ENCODE results near the gene SELENOP. TPM values are rescaled to one million over a fixed set of nuclear protein-coding genes. Genes with fewer than 3 reads are reported as not detected.

The SELENOP gene
- polyA plus RNA-seq, 1 donor from 2014 or later: 5.0 TPM

- H3K9me3 ChIP-seq (ENCODE audit: low read length): no peaks in the 10 kb centered on the region
- no peak for TF ChIP-seq TAF1 (IDR thresholded peaks at IDR 0.05; ENCODE audit: low read depth)
- TF ChIP-seq SMC3 (conservative IDR thresholded peaks at IDR 0.05; ENCODE audit: poor library complexity): no peak
- no peak for TF ChIP-seq RAD21 (conservative IDR thresholded peaks at IDR 0.05)
- TF ChIP-seq MXI1 (conservative IDR thresholded peaks at IDR 0.05; ENCODE audit: poor library complexity, severe bottlenecking): no peak
These were observed 27.5 kb upstream of the SELENOP start for GRCh38 chr5:42839196-42839595.

GRCh38 chr5:42837601-42838000 is 25.9 kb upstream of the SELENOP start:
- no peaks in the 10 kb centered on the region for H3K36me3 ChIP-seq (ENCODE audit: insufficient read depth, low read length)

More at GRCh38 chr5:42839196-42839595, 27.5 kb upstream of the SELENOP start:
- Histone ChIP-seq H3K27me3 (ENCODE audit: insufficient read depth, low read depth, low read length) (no peaks in the 10 kb centered on the region), H3K4me2 (ENCODE audit: low read length) (no peak overlapping the region), H4K20me1 (ENCODE audit: insufficient read depth) (no peaks in the 10 kb centered on the region), H3K27ac (ENCODE audit: low read length) (no peak overlapping the region), H3K79me2 (replicated peaks; ENCODE audit: insufficient read depth, low read length) (no peaks in the 10 kb centered on the region), H3K36me3 (ENCODE audit: insufficient read depth, low read length) (no peaks in the 10 kb centered on the region), H3K9ac (ENCODE audit: low read length) (no peak overlapping the region), H3K9me2 (ENCODE audit: insufficient read depth, low read length) (no peaks in the 10 kb centered on the region), H3K4me3 (ENCODE audit: low read length) (no peak overlapping the region), H3F3A (ENCODE audit: insufficient read depth, low read length, poor library complexity, severe bottlenecking) (no peaks in the 10 kb centered on the region), H2AFZ (ENCODE audit: low read depth, low read length) (no peak overlapping the region)

More at GRCh38 chr5:42837601-42838000, 25.9 kb upstream of the SELENOP start:
- Histone ChIP-seq H3K9ac (ENCODE audit: low read length) (no peak overlapping the region), H3K79me2 (replicated peaks; ENCODE audit: insufficient read depth, low read length) (no peaks in the 10 kb centered on the region), H3K9me2 (ENCODE audit: insufficient read depth, low read length) (no peaks in the 10 kb centered on the region), H3K27me3 (ENCODE audit: insufficient read depth, low read depth, low read length) (no peaks in the 10 kb centered on the region), H3K4me2 (ENCODE audit: low read length) (no peak overlapping the region), H2AFZ (ENCODE audit: low read depth, low read length) (no peak overlapping the region), H4K20me1 (ENCODE audit: insufficient read depth) (no peaks in the 10 kb centered on the region), H3K9me3 (ENCODE audit: low read length) (no peaks in the 10 kb centered on the region), H3F3A (ENCODE audit: insufficient read depth, low read length, poor library complexity, severe bottlenecking) (no peaks in the 10 kb centered on the region), H3K27ac (ENCODE audit: low read length) (no peak overlapping the region), H3K4me3 (ENCODE audit: low read length) (no peak overlapping the region)
- TF ChIP-seq SMC3 (conservative IDR thresholded peaks at IDR 0.05; ENCODE audit: poor library complexity): no peak
- TF ChIP-seq MXI1 (conservative IDR thresholded peaks at IDR 0.05; ENCODE audit: poor library complexity, severe bottlenecking): no peak
- no peak for TF ChIP-seq TAF1 (IDR thresholded peaks at IDR 0.05; ENCODE audit: low read depth)
- TF ChIP-seq EZH2 (IDR thresholded peaks at IDR 0.05; ENCODE audit: borderline replicate concordance, insufficient read depth, low read length, poor library complexity, severe bottlenecking): no peak
- TF ChIP-seq RAD21 (conservative IDR thresholded peaks at IDR 0.05): no peak
- no peak for TF ChIP-seq REST (IDR thresholded peaks at IDR 0.05; ENCODE audit: borderline replicate concordance)
- no peak for TF ChIP-seq POLR2AphosphoS5 (IDR thresholded peaks at IDR 0.05)
- no peak for TF ChIP-seq CTCF (IDR thresholded peaks at IDR 0.05; ENCODE audit: poor library complexity, severe bottlenecking)
- TF ChIP-seq EP300 (conservative IDR thresholded peaks at IDR 0.05; ENCODE audit: poor library complexity, severe bottlenecking): no peak

Measured in neural cell (in vitro differentiated cells).